ENCODE results near the gene HCN2. TPM values are rescaled to one million over a fixed set of nuclear protein-coding genes. Genes with fewer than 3 reads are reported as not detected.

The HCN2 gene
- total and polyA plus RNA-seq, 2 of the 8 experiments (the other 6 are each of a cell fraction or from before 2014, with no cell fraction given), result 1.0 to 4.0 TPM

DNA sequence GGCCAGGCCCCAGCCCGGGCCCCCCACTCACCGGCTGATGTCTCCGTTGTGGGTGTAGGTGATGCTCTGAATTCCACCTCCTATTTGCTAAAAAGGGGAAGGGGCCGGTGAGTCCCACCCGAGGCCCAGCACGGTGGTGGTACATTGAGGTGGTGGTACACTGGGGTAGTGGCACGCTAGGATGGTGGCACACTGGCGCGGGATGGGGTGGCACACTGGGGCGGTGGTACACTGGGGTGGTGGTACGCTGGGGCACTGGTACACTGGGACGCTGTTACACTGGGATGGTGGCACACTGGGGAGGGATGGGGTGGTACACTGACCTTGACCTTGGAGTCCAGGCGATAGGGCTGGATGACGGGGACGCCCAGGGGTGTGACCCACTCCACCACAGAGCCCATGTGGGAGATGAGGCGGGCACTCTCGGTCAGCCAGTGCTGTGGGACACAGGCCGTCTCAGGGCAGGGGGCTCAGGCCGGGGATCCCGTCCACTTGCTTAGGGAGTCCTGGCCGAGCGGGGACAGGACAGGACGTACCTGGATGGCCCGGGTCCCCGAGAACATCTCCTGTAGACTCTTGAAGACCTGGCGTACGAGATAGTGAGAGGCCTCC, 29.1 kb downstream of the HCN2 start:
- Histone ChIP-seq H2BK20ac (ENCODE audit: low read length) (no peak overlapping the region), H3K4ac (replicated peaks; ENCODE audit: insufficient read length, low read depth, low read length) (no peak overlapping the region), H4K5ac (ENCODE audit: insufficient read length, low read depth, low read length) (no peak overlapping the region), H3K27ac (ENCODE audit: low read depth, low read length) (no peak overlapping the region), H4K20me1 (replicated peaks in 1 of 2; ENCODE audit: control insufficient read depth in 1 of 2, insufficient read depth in 2 of 2, low read length in 2 of 2) (peaks cover 0 to 11% of the 10 kb centered on the region in 2 experiments), H3K4me3 (ENCODE audit: extremely low read depth in 1 of 4, insufficient read depth in 2 of 4, low read depth in 3 of 4, low read length in 4 of 4) (no peak overlapping the region), H3K23ac (ENCODE audit: insufficient read length) (no peak overlapping the region), H3K27me3 (replicated peaks in 1 of 4; ENCODE audit: control insufficient read depth in 3 of 4, extremely low read depth in 1 of 4, insufficient read depth in 3 of 4, low read length in 3 of 4) (no peaks in the 10 kb centered on the region), H3K9me3 (ENCODE audit: insufficient read depth in 2 of 2, low read depth in 1 of 2, low read length in 1 of 2) (no peaks in the 10 kb centered on the region), H3K23me2 (ENCODE audit: low read depth, low read length) (no peaks in the 10 kb centered on the region), H3K36me3 (ENCODE audit: control insufficient read depth in 2 of 4, insufficient read depth in 4 of 4, low read length in 3 of 4) (peaks cover 4 to 63% (median 33%) of the 10 kb centered on the region in 4 experiments; a peak in 7 of 8 replicates), H3K14ac (ENCODE audit: insufficient read length) (no peak overlapping the region), H4K91ac (replicated peaks; ENCODE audit: insufficient read length, low read length) (no peak overlapping the region), H3K4me2 (ENCODE audit: insufficient read depth in 1 of 2, low read depth in 2 of 2, low read length in 2 of 2) (no peak overlapping the region), H2BK5ac (ENCODE audit: low read depth, low read length) (no peak overlapping the region), H2AFZ (ENCODE audit: low read length) (no peak overlapping the region), H3K79me2 (ENCODE audit: control insufficient read depth in 1 of 2, insufficient read depth in 2 of 2, low read length in 2 of 2) (no peaks in the 10 kb centered on the region), H3K4me1 (replicated peaks in 1 of 4; ENCODE audit: control insufficient read depth in 3 of 4, insufficient read depth in 4 of 4, low read length in 3 of 4) (no peaks in the 10 kb centered on the region), H4K8ac (ENCODE audit: extremely low read depth, insufficient read depth, low read length) (no peak overlapping the region), H2BK12ac (ENCODE audit: low read depth, low read length) (no peak overlapping the region), H3K56ac (replicated peaks; ENCODE audit: insufficient read length, low read depth, low read length) (no peak overlapping the region), H3K9ac (replicated peaks in 1 of 4; ENCODE audit: extremely low read depth in 1 of 4, low read depth in 3 of 4, low read length in 3 of 4) (no peak overlapping the region), H2BK120ac (replicated peaks; ENCODE audit: low read depth, low read length) (no peak overlapping the region), H2BK15ac (ENCODE audit: low read length) (no peak overlapping the region), H2AK5ac (ENCODE audit: low read depth, low read length) (no peak overlapping the region), H3K18ac (ENCODE audit: extremely low read depth, low read length) (no peak overlapping the region), H3K79me1 (ENCODE audit: low read depth, low read length) (no peaks in the 10 kb centered on the region)
- no peak for FAIRE-seq
- CTCF ChIA-PET (ENCODE audit: partially characterized antibody), result interaction anchor here (0.8 to 1.1 kb wide), 2 partner anchors 31 to 68 kb away, joined by 3 read pairs; no protein-coding TSS in a partner anchor
- POLR2A ChIA-PET (ENCODE audit: partially characterized antibody), result interaction anchor here (1.1 to 1.6 kb wide), 3 partner anchors 8 to 85 kb away, joined by 3 read pairs; no protein-coding TSS in a partner anchor
- WGBS, 2 experiments (ENCODE audit: extremely low coverage in 1 of 2, insufficient coverage in 1 of 2, insufficient read length in 1 of 2, insufficient replicate concordance in 2 of 2, low coverage in 1 of 2, low lambda C conversion rate in 2 of 2, missing lambda C conversion rate in 1 of 2), result 93% methylated on average over 23 of the region's 27 CpGs; no CpG with 5 or more reads in 1 of the 2 experiments
- TF ChIP-seq SUZ12 (IDR thresholded peaks at IDR 0.05; ENCODE audit: low read length), result no peak
- TF ChIP-seq CTBP2 (IDR thresholded peaks at IDR 0.05; ENCODE audit: borderline replicate concordance, insufficient read depth, insufficient read length, low read length), result no peak
- no peak for TF ChIP-seq MAX (IDR thresholded peaks at IDR 0.05)
- TF ChIP-seq CBX5 (IDR thresholded peaks at IDR 0.05; ENCODE audit: low read depth, low read length), result no peak
- no peak for TF ChIP-seq KDM5A (IDR thresholded peaks at IDR 0.05; ENCODE audit: low read length)
- no peak for TF ChIP-seq CBX8 (IDR thresholded peaks at IDR 0.05; ENCODE audit: borderline replicate concordance, low read depth, low read length)
- no peak for TF ChIP-seq RAD21 (IDR thresholded peaks at IDR 0.05 in 1 of 2, conservative IDR thresholded peaks at IDR 0.05 in 1 of 2; ENCODE audit: low read depth in 2 of 2, low read length in 2 of 2)
- DNase-seq (ENCODE audit: low read depth in 1 of 2, low spot score in 2 of 2), result no peak
